K562 (cell line): ENCODE results near the gene DDX51. TPM values are rescaled to one million over a fixed set of nuclear protein-coding genes. Genes with fewer than 3 reads are reported as not detected.
"Not testable (repeated sequence)": the region's sequence is repeated elsewhere in the genome, so short reads cannot be mapped to it uniquely, and the experiment has no call there.

Experiments used
- ATAC-seq: fragments of 200-7000 bp; cut with Tn5 transposase; 3 replicates; pipeline ENCODE4 v1.9.1; 2020; ENCODE audit warnings: moderate library complexity
- BruUV-seq: library from RNA; stranded (reverse); fragments of 400-500 nt; replicated peaks from 2 replicates; lab custom pipeline; 2021; lab: Mats Ljungman, UMichigan
- CTCF ChIA-PET: fragments of 300-600 bp; formaldehyde crosslinking; extraction: SDS; loops from one replicate; lab custom pipeline; 2021; ENCODE audit warnings: low intra/inter-chr PET ratio; lab: Yijun Ruan, JAX
- POLR2A ChIA-PET: fragments of 300-600, 350-650 bp; sonication (Branson Sonifier 250); formaldehyde crosslinking; extraction: SDS; loops from one replicate; lab custom pipeline; 2021; ENCODE audit warnings: antibody characterized with exemption, inconsistent platforms; lab: Yijun Ruan, JAX
- DNase-seq, 4 experiments: peaks; one replicate each; pipeline versions ENCODE4 v3.0.0 to v3.0.0-alpha.2; 2011 to 2018; ENCODE audit warnings: low spot score in 3 of 4, mixed read lengths in 3 of 4; ENCODE audit errors: extremely low read depth in 1 of 4
- FAIRE-seq: peaks from 2 replicates; lab custom pipeline; 2011; peaks lifted over from hg19 to GRCh38; lab: Jason Lieb, UNC
- H2AFZ ChIP-seq: 2 replicates; pipeline ENCODE4 v1.6.0; 2011; ENCODE audit warnings: low read depth, low read length, control low read depth, inconsistent platforms
- H3K27ac ChIP-seq: fragments of 200-600 bp; 3 replicates; pipeline ENCODE4 v1.8.0; 2011; ENCODE audit warnings: low read depth, mild to moderate bottlenecking, control low read depth, inconsistent platforms, low read length, moderate library complexity, mixed read lengths; ENCODE audit errors: extremely low read depth
- H3K27me3 ChIP-seq, 2 experiments: fragments of 300-600 bp in 1 of 2; 2 replicates in 1 of 2; 3 replicates in 1 of 2; pipeline versions ENCODE4 v1.6.0 to v1.8.0; 2011; ENCODE audit warnings: inconsistent platforms in 2 of 2, low read length in 2 of 2, mild to moderate bottlenecking in 1 of 2, mixed read lengths in 1 of 2, moderate library complexity in 1 of 2; ENCODE audit not compliant: control insufficient read depth in 2 of 2, insufficient read depth in 2 of 2
- H3K36me3 ChIP-seq: fragments of 300-600 bp; 3 replicates; pipeline ENCODE4 v1.8.0; 2011; ENCODE audit warnings: mild to moderate bottlenecking, low read length, inconsistent platforms; ENCODE audit not compliant: control insufficient read depth, insufficient read depth
- H3K4me1 ChIP-seq, 2 experiments: fragments of 200-600 bp in 1 of 2; replicated peaks in 1 of 2; 2 replicates in 1 of 2; 3 replicates in 1 of 2; pipeline versions ENCODE4 v1.5.1 to v1.8.0; 2011; ENCODE audit warnings: inconsistent platforms in 2 of 2, low read length in 2 of 2, mild to moderate bottlenecking in 1 of 2, mixed read lengths in 1 of 2, moderate library complexity in 1 of 2; ENCODE audit not compliant: control insufficient read depth in 2 of 2, insufficient read depth in 2 of 2
- H3K4me2 ChIP-seq: 2 replicates; pipeline ENCODE4 v1.6.1; 2011; ENCODE audit warnings: low read length, control low read depth, inconsistent platforms, mixed read lengths; ENCODE audit not compliant: insufficient read depth
- H3K4me3 ChIP-seq: fragments of 200-600 bp; sonication (generic), shearing (Covaris generic); 2 replicates; pipeline ENCODE4 v1.5.1; 2016; ENCODE audit warnings: control low read depth, inconsistent platforms
- H3K79me2 ChIP-seq: fragments of 200-600 bp; 3 replicates; pipeline ENCODE4 v1.8.0; 2011; ENCODE audit warnings: low read length, inconsistent platforms; ENCODE audit not compliant: control insufficient read depth, insufficient read depth
- H3K9ac ChIP-seq, 2 experiments: 2 replicates each; pipeline versions ENCODE4 v1.6.0 to v1.6.1; 2011; ENCODE audit warnings: low read depth in 2 of 2, low read length in 2 of 2, control low read depth in 1 of 2, inconsistent platforms in 1 of 2, mild to moderate bottlenecking in 1 of 2, mixed read lengths in 1 of 2; ENCODE audit not compliant: insufficient read depth in 1 of 2
- H3K9me1 ChIP-seq: one replicate; pipeline ENCODE4 v1.6.0; 2011; ENCODE audit warnings: inconsistent platforms, mild to moderate bottlenecking, low read length, moderate library complexity; ENCODE audit not compliant: control insufficient read depth, insufficient read depth
- H3K9me3 ChIP-seq: replicated peaks from 2 replicates; pipeline ENCODE4 v1.5.1; 2011; ENCODE audit warnings: low read depth, low read length, inconsistent platforms; ENCODE audit not compliant: control insufficient read depth, insufficient read depth
- H4K20me1 ChIP-seq: replicated peaks from 2 replicates; pipeline ENCODE4 v1.6.1; 2011; ENCODE audit warnings: low read length, inconsistent platforms, mixed read lengths; ENCODE audit not compliant: control insufficient read depth, insufficient read depth
- HNRNPL ChIP-seq: fragments of 200-400 bp; formaldehyde crosslinking; IDR thresholded peaks from 2 replicates; pipeline ENCODE4 v1.6.1; 2017; ENCODE audit warnings: low read depth, mild to moderate bottlenecking, low read length
- MYNN ChIP-seq, 2 experiments: sonication (generic); formaldehyde crosslinking in 1 of 2; IDR thresholded peaks; 2 replicates each; pipeline versions ENCODE4 v1.5.0 to v1.6.1; 2016 to 2020; ENCODE audit warnings: antibody characterized with exemption in 1 of 2, missing genetic modification reagents in 1 of 2
- POLR2G ChIP-seq: fragments of 200-400 bp; formaldehyde crosslinking; IDR thresholded peaks from 2 replicates; pipeline ENCODE4 v1.6.1; 2017; ENCODE audit warnings: low read depth, mild to moderate bottlenecking, antibody characterized with exemption, low read length, moderate library complexity
- TEAD1 ChIP-seq, 2 experiments: fragments of 450-650 bp in 1 of 2; sonication (generic) in 1 of 2; formaldehyde crosslinking; IDR thresholded peaks; 2 replicates each; pipeline versions ENCODE4 v1.4.0 to v1.8.0; 2020 to 2022; ENCODE audit warnings: mild to moderate bottlenecking in 2 of 2, missing genetic modification reagents in 1 of 2
- WGBS: fragments of 100-300 bp; shearing (Covaris generic); methylation state at CpG from one replicate; pipeline ENCODE4 v1.1.6; 2016; ENCODE audit warnings: low coverage, mixed read lengths; ENCODE audit not compliant: insufficient coverage; ENCODE audit errors: missing lambda C conversion rate; 5-methylcytosine and 5-hydroxymethylcytosine counted together
- in situ Hi-C: fragments of 300-500 bp; cut with MboI; formaldehyde crosslinking; loops from 4 replicates; pipeline ENCODE4 v1.15.0; 2018; ENCODE audit warnings: inconsistent platforms, mixed read lengths
- intact Hi-C: fragments of 100-400 bp; cut with micrococcal nuclease; formaldehyde crosslinking; loops from 2 replicates; pipeline ENCODE4 v1.14.2; 2022
- polyA plus RNA-seq, 8 experiments: library from polyadenylated mRNA; depleted of rRNA in 4 of 8; stranded (reverse) in 5 of 8; unstranded in 3 of 8; fragments of >200 nt; fragmentation: Nextera tagmentation in 2 of 8; fragmentation: Illumina TruSeq in 1 of 8; extraction: Ambion mirVana in 2 of 8; extraction: Trizol in 1 of 8; gene quantifications; 2 replicates each; pipeline versions ENCODE4 v1.2.1 to v1.2.3, GENCODE V29; 2011 to 2014; ENCODE audit warnings: inconsistent platforms in 1 of 8, missing spikeins in 1 of 8
- total RNA-seq, 7 experiments: library from RNA; depleted of rRNA in 6 of 7; stranded (reverse); fragments of >200 nt in 6 of 7; fragmentation: Illumina TruSeq in 2 of 7; extraction: Trizol in 2 of 7; gene quantifications; 2 replicates each; pipeline versions ENCODE4 v1.2.1 to v1.2.3, GENCODE V29; 2011 to 2021; ENCODE audit warnings: low replicate concordance in 1 of 7

The DDX51 gene
- total and polyA plus RNA-seq, 9 of the 15 experiments (the other 6 are each of a cell fraction or from before 2014, with no cell fraction given), result 1.1 to 35.9 (median 12.4) TPM

GRCh38 chr12:132136226-132136625 lies 7.9 kb downstream of the DDX51 start:
- H3K36me3 ChIP-seq, result peaks cover 25% of the 10 kb centered on the region; the same call in 2 of the 3 replicates
- H2AFZ ChIP-seq, H3K9me3 ChIP-seq, H4K20me1 ChIP-seq, H3K79me2 ChIP-seq, H3K9me1 ChIP-seq, H3K4me2 ChIP-seq, CTCF ChIA-PET, DNase-seq, FAIRE-seq, H3K27me3 ChIP-seq, intact Hi-C loops, in situ Hi-C loops, H3K9ac ChIP-seq, H3K27ac ChIP-seq, ATAC-seq, BruUV-seq, H3K4me3 ChIP-seq: not testable (repeated sequence)
- POLR2A ChIA-PET, result interaction anchor here (1.6 kb wide), 1 partner anchor 8 kb away, joined by 5 read pairs; no protein-coding TSS in a partner anchor
- peak in 1 of 2 experiments; percentile 35; a peak in 1 of 4 replicates for TF ChIP-seq TEAD1 (CRISPR knock-in tag; IDR thresholded peaks at IDR 0.05)
- TF ChIP-seq POLR2G, result 0 out of 2 replicates have a peak, but pooled peaks have one; percentile 6
- WGBS, result 68% methylated on average over 8 of the region's 21 CpGs
- peaks cover 0 to 25% of the 10 kb centered on the region in 2 experiments; a peak in 2 of 5 replicates for H3K4me1 ChIP-seq

GRCh38 chr12:132134653-132135183 lies 9.4 kb downstream of the DDX51 start:
- H2AFZ ChIP-seq; H3K9ac ChIP-seq; intact Hi-C loops; H3K9me3 ChIP-seq; H3K9me1 ChIP-seq; H3K79me2 ChIP-seq; H3K27ac ChIP-seq; DNase-seq; in situ Hi-C loops; H3K4me2 ChIP-seq; CTCF ChIA-PET; FAIRE-seq; ATAC-seq; H3K27me3 ChIP-seq; BruUV-seq; H4K20me1 ChIP-seq; H3K4me3 ChIP-seq; TF ChIP-seq MYNN (CRISPR knock-in tag; IDR thresholded peaks at IDR 0.05): not testable (repeated sequence)
- no CpG with 5 or more reads among the region's 39 CpGs for WGBS
- POLR2A ChIA-PET, result interaction anchor here (0.6 kb wide), 1 partner anchor 189 kb away, joined by 3 read pairs; no protein-coding TSS in a partner anchor
- TF ChIP-seq HNRNPL, result peak; percentile 99
- TF ChIP-seq MYNN (IDR thresholded peaks at IDR 0.05), result peak; percentile 27; the same call in 1 of the 2 replicates
- Histone ChIP-seq H3K36me3 (peaks cover 10% of the 10 kb centered on the region; the same call in 1 of the 3 replicates), H3K4me1 (peaks cover 0 to 24% of the 10 kb centered on the region in 2 experiments; a peak in 2 of 5 replicates)
